Measurements from ENCODE around the gene KCNMA1. TPM values are rescaled to one million over a fixed set of nuclear protein-coding genes. Genes with fewer than 3 reads are reported as not detected.

KCNMA1 gene
- total RNA-seq, 1 donor from 2014 or later = 94.3 TPM

DNA sequence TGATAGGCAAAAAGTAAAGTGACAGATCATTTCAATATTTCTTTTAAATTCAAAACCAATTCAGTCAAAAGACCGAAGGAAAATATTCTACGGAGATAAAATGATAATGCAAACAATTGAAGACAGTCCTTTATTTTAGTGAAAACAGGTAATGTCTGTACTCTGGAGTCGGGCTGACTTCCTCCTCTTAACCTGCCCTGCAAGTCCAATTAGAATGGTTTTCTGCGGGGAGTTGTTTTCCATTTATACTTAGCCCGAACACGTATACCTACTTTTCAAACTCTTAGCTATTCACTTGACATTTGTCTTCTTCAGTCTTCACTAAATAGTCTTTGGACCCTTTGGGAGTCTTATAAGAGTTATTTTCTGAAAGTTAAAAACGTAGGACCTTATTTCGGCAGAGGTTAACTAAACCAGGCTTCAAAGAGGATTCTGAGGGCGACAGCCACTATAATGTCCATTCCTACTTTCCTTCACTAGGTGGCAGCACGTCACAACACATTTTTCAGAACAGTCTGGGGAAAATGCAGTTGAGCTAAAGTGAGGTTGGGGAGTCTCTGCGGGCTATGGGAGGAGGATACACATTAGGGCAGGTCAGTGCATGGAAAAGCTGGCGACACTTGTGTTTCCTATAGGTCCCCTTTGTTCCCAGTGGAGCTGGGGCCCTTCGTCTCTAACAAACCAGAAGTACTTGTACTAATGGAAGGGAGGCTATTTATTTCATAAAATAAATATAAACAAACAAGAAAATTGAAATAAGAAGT lies 472.0 kb downstream of the KCNMA1 start:
- no peaks in the 10 kb centered on the region for H3K9me3 ChIP-seq
- H3K36me3 ChIP-seq = no peaks in the 10 kb centered on the region
- no peak overlapping the region for H3K27ac ChIP-seq
- H3K4me1 ChIP-seq = peaks cover 44% of the 10 kb centered on the region
- no peak for DNase-seq (ENCODE audit: extremely low spot score in 2 of 2)
- intact Hi-C loops (cut with DNase I) = loop anchor here (5.0 to 10.0 kb wide), 2 partner anchors 477 to 549 kb away; no protein-coding TSS in a partner anchor
- TF ChIP-seq POLR2AphosphoS5 (IDR thresholded peaks at IDR 0.05; ENCODE audit: insufficient read depth in 1 of 2, low read depth in 1 of 2) = peak in 1 of 2 donors; percentile 33
- no peak for TF ChIP-seq POLR2A (IDR thresholded peaks at IDR 0.05)
- TF ChIP-seq, protein P1, sequence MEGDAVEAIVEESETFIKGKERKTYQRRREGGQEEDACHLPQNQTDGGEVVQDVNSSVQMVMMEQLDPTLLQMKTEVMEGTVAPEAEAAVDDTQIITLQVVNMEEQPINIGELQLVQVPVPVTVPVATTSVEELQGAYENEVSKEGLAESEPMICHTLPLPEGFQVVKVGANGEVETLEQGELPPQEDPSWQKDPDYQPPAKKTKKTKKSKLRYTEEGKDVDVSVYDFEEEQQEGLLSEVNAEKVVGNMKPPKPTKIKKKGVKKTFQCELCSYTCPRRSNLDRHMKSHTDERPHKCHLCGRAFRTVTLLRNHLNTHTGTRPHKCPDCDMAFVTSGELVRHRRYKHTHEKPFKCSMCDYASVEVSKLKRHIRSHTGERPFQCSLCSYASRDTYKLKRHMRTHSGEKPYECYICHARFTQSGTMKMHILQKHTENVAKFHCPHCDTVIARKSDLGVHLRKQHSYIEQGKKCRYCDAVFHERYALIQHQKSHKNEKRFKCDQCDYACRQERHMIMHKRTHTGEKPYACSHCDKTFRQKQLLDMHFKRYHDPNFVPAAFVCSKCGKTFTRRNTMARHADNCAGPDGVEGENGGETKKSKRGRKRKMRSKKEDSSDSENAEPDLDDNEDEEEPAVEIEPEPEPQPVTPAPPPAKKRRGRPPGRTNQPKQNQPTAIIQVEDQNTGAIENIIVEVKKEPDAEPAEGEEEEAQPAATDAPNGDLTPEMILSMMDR (IDR thresholded peaks at IDR 0.05) = peak; percentile 48 to 76 (median 69)
- no peak overlapping the region for H3K4me3 ChIP-seq
- H3K27me3 ChIP-seq = no peaks in the 10 kb centered on the region

DNA sequence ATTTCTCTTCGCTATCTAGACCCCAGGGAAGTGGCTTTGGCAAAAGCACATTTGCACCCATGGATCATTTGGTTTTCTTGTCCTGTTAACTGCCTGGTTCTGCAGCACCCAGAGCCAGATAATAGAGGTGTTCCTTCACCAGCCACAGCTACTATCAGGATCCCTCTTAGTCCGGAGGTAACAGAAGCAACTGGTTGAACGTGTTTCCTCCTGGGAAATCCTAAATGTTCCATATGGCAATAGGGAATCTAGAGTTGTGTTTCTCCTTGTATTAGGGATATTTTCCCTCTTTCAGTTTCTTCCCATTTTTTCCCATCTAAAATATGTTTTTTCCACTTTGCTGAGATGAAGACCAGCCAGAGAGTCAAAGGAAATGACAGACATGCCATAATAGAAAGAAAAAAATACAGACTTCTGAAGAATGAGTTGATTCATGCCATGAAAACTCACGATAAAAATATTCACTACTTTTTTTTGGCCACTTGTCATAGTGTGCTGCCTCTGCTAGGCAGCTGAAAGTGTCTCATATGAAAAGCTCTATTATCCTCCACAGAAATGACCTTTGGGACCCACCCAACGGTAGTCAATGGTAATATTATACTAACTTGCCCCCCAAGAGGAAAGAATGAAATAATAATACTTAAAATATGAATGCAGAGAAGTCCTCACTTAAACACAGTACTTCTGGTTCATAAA lies 472.8 kb downstream of the KCNMA1 start:
- intact Hi-C loops (cut with DNase I) = loop anchor here (5.0 to 10.0 kb wide), 2 partner anchors 478 to 550 kb away; no protein-coding TSS in a partner anchor
- DNase-seq (ENCODE audit: extremely low spot score in 2 of 2) = no peak
- Histone ChIP-seq H3K4me3 (no peak overlapping the region), H3K27me3 (no peaks in the 10 kb centered on the region), H3K27ac (peak overlapping the region; percentile 7), H3K4me1 (peaks cover 53% of the 10 kb centered on the region), H3K36me3 (no peaks in the 10 kb centered on the region), H3K9me3 (no peaks in the 10 kb centered on the region)
- TF ChIP-seq, protein P1 (IDR thresholded peaks at IDR 0.05) = no peak
- no peak for TF ChIP-seq POLR2AphosphoS5 (IDR thresholded peaks at IDR 0.05; ENCODE audit: insufficient read depth in 1 of 2, low read depth in 1 of 2)
- no peak for TF ChIP-seq POLR2A (IDR thresholded peaks at IDR 0.05)

DNA sequence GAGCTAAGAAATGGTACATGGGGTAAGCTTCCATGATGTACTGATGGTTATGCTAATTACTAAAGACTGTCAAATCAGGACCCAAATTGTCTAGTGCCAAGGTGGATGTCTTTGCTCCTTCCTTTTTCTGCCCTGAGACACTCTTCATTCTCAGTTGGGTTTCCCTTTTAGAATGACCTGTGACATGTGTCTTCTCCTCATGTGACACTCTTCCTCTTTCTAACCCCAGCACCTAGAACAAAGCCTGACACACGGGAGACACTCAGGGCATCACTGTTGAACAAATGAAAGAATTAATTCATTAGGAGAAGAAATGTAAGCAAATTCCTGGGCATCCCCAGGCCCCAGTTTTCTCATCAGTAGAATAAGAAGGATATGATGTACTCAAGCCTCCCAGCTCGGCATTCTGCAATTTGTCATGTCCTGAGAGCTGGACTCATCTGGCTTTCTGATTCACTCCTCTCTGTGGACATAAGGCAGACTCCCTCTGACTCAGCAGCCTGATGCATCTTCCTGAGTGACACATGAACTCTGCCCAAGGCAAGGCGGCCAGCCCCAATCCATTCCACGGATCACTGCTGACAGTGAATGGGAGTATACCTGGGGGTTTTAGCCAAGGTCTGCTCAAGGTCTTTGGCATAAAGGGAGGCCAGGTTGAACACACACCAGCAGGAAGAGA lies 473.8 kb downstream of the KCNMA1 start:
- intact Hi-C loops (cut with DNase I) = loop anchor here (10.0 kb wide), 1 partner anchor 551 kb away; no protein-coding TSS in a partner anchor
- Histone ChIP-seq H3K27ac (no peak overlapping the region), H3K4me3 (no peak overlapping the region), H3K27me3 (no peaks in the 10 kb centered on the region), H3K9me3 (no peaks in the 10 kb centered on the region), H3K4me1 (peaks cover 52% of the 10 kb centered on the region), H3K36me3 (no peaks in the 10 kb centered on the region)
- peak; percentile 44 to 65 for TF ChIP-seq POLR2AphosphoS5 (IDR thresholded peaks at IDR 0.05; ENCODE audit: insufficient read depth in 1 of 2, low read depth in 1 of 2)
- TF ChIP-seq, protein P1 (IDR thresholded peaks at IDR 0.05) = no peak
- no peak for DNase-seq (ENCODE audit: extremely low spot score in 2 of 2)

DNA sequence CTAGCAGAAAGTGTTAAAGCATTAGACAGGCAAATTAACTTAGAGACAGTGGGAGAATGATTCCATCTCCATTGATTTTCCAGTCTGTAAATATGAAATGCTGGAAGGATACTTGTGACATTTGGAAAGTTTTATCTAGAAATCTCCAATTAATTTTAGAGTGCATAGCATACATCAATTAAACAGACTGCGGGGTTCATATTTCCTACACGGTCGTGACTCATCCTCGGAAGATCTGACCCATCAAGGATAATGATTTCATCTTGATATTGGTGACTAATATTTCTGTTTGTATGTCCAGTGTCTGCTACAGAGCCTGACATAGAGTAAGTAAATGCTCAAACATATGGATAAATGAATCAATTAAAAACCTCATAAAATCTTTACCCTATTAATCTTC lies 474.9 kb downstream of the KCNMA1 start:
- intact Hi-C loops (cut with DNase I) = loop anchor here (10.0 kb wide), 1 partner anchor 552 kb away; no protein-coding TSS in a partner anchor
- H3K36me3 ChIP-seq = no peaks in the 10 kb centered on the region
- H3K9me3 ChIP-seq = no peaks in the 10 kb centered on the region
- H3K4me3 ChIP-seq = no peak overlapping the region
- DNase-seq (ENCODE audit: extremely low spot score in 2 of 2) = no peak
- peaks cover 49% of the 10 kb centered on the region for H3K4me1 ChIP-seq
- H3K27me3 ChIP-seq = no peaks in the 10 kb centered on the region
- TF ChIP-seq POLR2AphosphoS5 (IDR thresholded peaks at IDR 0.05; ENCODE audit: insufficient read depth in 1 of 2, low read depth in 1 of 2) = no peak
- TF ChIP-seq POLR2A (IDR thresholded peaks at IDR 0.05) = no peak
- TF ChIP-seq, protein P1 (IDR thresholded peaks at IDR 0.05) = no peak
- H3K27ac ChIP-seq = no peak overlapping the region

All from vagina (tissue), 2 donors.